ENCODE data around the gene TCP11. TPM values are rescaled to one million over a fixed set of nuclear protein-coding genes. Genes with fewer than 3 reads are reported as not detected.

TCP11 gene
- total RNA-seq, 1 donor from 2014 or later, result 0.43 TPM

GRCh38 chr6:35089216-35089934 lies 51.8 kb downstream of the TCP11 start:
- no peaks in the 10 kb centered on the region for H3K27me3 ChIP-seq
- intact Hi-C loops (cut with DNase I), result loop anchor here (5.0 kb wide), 1 partner anchor 102 kb away; no protein-coding TSS in a partner anchor
- H3K36me3 ChIP-seq, result peaks cover 46 to 51% of the 10 kb centered on the region in 2 donors
- H3K27ac ChIP-seq, result peak overlapping the region; percentile 74 to 78
- peaks cover 29 to 63% of the 10 kb centered on the region in 2 donors for H3K4me1 ChIP-seq
- TF ChIP-seq, protein P1, sequence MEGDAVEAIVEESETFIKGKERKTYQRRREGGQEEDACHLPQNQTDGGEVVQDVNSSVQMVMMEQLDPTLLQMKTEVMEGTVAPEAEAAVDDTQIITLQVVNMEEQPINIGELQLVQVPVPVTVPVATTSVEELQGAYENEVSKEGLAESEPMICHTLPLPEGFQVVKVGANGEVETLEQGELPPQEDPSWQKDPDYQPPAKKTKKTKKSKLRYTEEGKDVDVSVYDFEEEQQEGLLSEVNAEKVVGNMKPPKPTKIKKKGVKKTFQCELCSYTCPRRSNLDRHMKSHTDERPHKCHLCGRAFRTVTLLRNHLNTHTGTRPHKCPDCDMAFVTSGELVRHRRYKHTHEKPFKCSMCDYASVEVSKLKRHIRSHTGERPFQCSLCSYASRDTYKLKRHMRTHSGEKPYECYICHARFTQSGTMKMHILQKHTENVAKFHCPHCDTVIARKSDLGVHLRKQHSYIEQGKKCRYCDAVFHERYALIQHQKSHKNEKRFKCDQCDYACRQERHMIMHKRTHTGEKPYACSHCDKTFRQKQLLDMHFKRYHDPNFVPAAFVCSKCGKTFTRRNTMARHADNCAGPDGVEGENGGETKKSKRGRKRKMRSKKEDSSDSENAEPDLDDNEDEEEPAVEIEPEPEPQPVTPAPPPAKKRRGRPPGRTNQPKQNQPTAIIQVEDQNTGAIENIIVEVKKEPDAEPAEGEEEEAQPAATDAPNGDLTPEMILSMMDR (IDR thresholded peaks at IDR 0.05), result no peak
- no peak overlapping the region for H3K4me3 ChIP-seq
- DNase-seq (ENCODE audit: low spot score in 2 of 2), result no peak
- no peaks in the 10 kb centered on the region for H3K9me3 ChIP-seq

DNA sequence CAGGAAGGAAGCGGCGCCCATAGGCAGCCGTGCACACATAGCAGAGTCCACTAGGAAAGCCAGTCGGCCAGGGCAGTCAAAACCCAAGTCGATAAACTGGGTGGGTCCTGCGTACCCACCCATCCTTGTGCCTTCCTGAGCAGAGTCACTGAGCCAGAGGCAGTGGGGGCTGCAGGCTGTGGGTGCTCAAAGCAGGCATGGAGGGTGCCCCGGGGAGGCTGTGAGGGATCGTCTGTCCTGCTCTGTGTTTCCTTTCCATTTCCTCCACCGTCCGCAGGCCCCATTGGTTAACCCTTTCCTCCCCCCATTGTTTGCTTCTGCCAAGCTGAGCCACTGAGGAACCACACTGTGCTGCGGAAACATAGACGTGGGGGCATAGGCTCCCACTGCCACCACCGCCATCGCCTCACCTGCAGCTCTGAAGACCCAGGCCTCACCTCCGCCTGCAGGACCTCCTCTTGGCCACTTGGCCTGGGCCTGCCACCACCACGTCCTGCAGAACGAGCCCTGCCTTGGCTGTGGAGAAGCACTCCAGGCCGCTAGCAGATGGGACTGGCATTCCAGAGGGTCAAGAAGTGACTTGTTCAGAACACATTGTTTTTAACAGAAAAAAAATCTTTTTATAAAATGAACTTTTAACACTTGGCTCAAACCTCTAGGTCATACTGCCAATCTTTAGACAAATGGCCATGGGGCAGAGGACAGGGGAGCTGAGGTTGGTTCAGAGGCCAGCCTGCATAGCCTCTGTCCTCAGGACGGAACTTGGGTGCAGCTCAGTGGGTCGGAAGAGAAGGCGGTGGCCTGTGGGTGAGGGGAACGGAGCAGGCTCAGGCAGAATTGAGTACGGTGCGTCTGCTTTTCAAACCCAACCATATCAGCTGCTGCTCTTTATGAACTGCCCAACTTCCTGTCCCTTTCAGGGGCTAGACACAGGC lies 52.6 kb downstream of the TCP11 start:
- Histone ChIP-seq H3K36me3 (peaks cover 54 to 59% of the 10 kb centered on the region in 2 donors), H3K4me1 (peaks cover 29 to 58% of the 10 kb centered on the region in 2 donors), H3K9me3 (no peaks in the 10 kb centered on the region), H3K27me3 (no peaks in the 10 kb centered on the region), H3K4me3 (no peak overlapping the region), H3K27ac (peak overlapping the region; percentile 74 to 78)
- intact Hi-C loops (cut with DNase I), result loop anchor here (5.0 kb wide), 1 partner anchor 101 kb away; no protein-coding TSS in a partner anchor
- peak in 1 of 2 donors; percentile 61 for DNase-seq (ENCODE audit: low spot score in 2 of 2)
- TF ChIP-seq, protein P1 (IDR thresholded peaks at IDR 0.05), result no peak

DNA sequence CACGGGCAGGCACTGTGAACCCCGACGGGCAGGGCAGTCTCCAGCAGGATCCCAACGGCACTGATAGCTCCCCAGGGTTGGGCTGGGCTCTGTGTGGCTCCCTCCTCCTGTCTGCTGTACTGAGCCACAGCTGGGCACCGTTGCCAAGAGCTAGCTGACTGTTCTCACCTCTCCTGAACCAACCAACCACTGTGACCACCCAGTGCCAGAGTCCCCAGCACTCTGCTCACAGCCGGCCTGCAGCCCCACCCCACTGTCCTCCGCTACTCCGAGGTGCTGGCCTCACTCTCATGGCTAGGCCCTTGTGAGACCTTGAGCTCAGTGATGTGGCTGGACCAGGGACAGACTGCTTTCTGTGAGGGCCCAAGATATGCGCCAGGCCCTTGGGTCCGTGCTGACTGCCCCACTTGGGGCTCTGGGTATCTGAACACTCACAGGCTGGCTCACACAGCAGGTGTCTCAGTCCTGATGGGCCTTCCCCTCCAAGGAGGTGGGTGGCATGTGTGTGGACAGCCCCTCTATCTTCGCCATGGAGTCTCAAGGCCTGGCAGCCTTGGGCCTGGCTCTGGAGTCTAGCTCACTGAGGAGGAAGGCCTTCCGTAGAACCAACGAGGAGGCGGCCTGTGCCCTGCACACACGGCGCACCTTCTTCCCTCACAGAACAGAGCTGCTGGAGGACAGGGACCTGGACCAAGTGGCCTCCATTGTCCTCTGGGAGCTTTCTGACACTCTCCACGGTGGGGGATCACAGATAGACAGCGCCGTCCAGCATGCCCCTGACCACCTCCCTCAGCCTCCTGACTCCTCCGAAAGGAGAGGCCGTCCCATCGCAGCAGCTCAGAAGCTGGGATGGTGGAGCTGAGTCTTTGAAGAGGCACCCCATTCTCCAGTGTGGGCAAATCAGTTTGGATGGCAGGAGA lies 53.5 kb downstream of the TCP11 start:
- intact Hi-C loops (cut with DNase I), result loop anchor here (5.0 kb wide), 1 partner anchor 100 kb away; no protein-coding TSS in a partner anchor
- peaks cover 29 to 51% of the 10 kb centered on the region in 2 donors for H3K4me1 ChIP-seq
- TF ChIP-seq, protein P1 (IDR thresholded peaks at IDR 0.05), result no peak
- H3K36me3 ChIP-seq, result peaks cover 63 to 68% of the 10 kb centered on the region in 2 donors
- peak overlapping the region; percentile 74 to 78 for H3K27ac ChIP-seq
- H3K27me3 ChIP-seq, result no peaks in the 10 kb centered on the region
- no peak overlapping the region for H3K4me3 ChIP-seq
- peak in 1 of 2 donors; percentile 63 for DNase-seq (ENCODE audit: low spot score in 2 of 2)
- H3K9me3 ChIP-seq, result no peaks in the 10 kb centered on the region

- H3K27ac ChIP-seq, result peak overlapping the region; percentile 74 to 78
- intact Hi-C loops (cut with DNase I), result loop anchor here (5.0 kb wide), 1 partner anchor 99 kb away; no protein-coding TSS in a partner anchor
- TF ChIP-seq, protein P1 (IDR thresholded peaks at IDR 0.05), result no peak
- H3K9me3 ChIP-seq, result no peaks in the 10 kb centered on the region
- H3K4me3 ChIP-seq, result no peak overlapping the region
- peaks cover 25 to 43% of the 10 kb centered on the region in 2 donors for H3K4me1 ChIP-seq
- no peak for DNase-seq (ENCODE audit: low spot score in 2 of 2)
- peaks cover 71 to 77% of the 10 kb centered on the region in 2 donors for H3K36me3 ChIP-seq
- H3K27me3 ChIP-seq, result no peaks in the 10 kb centered on the region
Measured at GRCh38 chr6:35086636-35087360, 54.3 kb downstream of the TCP11 start.
